IMR-90 (cell line): Measurements from ENCODE around the gene ARHGAP21.

ENCODE experiments used
- BHLHE40 ChIP-seq: fragments of 150-350 bp; IDR thresholded peaks from 2 replicates; pipeline ENCODE4 v1.6.1; 2016; ENCODE audit warnings: mild to moderate bottlenecking, low read depth, low read length
- CEBPB ChIP-seq: IDR thresholded peaks from 2 replicates; pipeline ENCODE4 v1.6.1; 2012; ENCODE audit warnings: low read depth, low read length, improper control_type of control experiment
- CHD1 ChIP-seq: IDR thresholded peaks from 2 replicates; pipeline ENCODE4 v1.6.1; 2012; ENCODE audit warnings: low read depth, low read length, improper control_type of control experiment
- FOS ChIP-seq: fragments of 150-350 bp; IDR thresholded peaks from 2 replicates; pipeline ENCODE4 v1.6.1; 2016; ENCODE audit warnings: low read depth, low read length
- MAFK ChIP-seq: IDR thresholded peaks from 2 replicates; pipeline ENCODE4 v1.6.1; 2012; ENCODE audit warnings: low read depth, low read length, improper control_type of control experiment
- NFE2L2 ChIP-seq: fragments of 150-350 bp; IDR thresholded peaks from 2 replicates; pipeline ENCODE4 v1.6.1; 2016; ENCODE audit warnings: low read depth, mild to moderate bottlenecking, low read length
- POLR2A ChIP-seq: IDR thresholded peaks from 2 replicates; pipeline ENCODE4 v1.6.1; 2012; ENCODE audit warnings: mild to moderate bottlenecking, low read depth, low read length
- RAD21 ChIP-seq: IDR thresholded peaks from 2 replicates; pipeline ENCODE4 v1.6.1; 2012; ENCODE audit warnings: low read length, improper control_type of control experiment
- RCOR1 ChIP-seq: IDR thresholded peaks from 2 replicates; pipeline ENCODE4 v1.6.1; 2012; ENCODE audit warnings: mild to moderate bottlenecking, low read length, improper control_type of control experiment; ENCODE audit not compliant: insufficient replicate concordance
- RFX5 ChIP-seq: IDR thresholded peaks from 2 replicates; pipeline ENCODE4 v1.8.0; 2012; ENCODE audit warnings: low read depth, mild to moderate bottlenecking, low read length, moderate library complexity
- SMC3 ChIP-seq: fragments of 150-350 bp; IDR thresholded peaks from 2 replicates; pipeline ENCODE4 v1.6.1; 2016; ENCODE audit warnings: low read depth, mild to moderate bottlenecking, antibody characterized with exemption, low read length, moderate library complexity
- TF ChIP-seq, protein P1 (sequence below): conservative IDR thresholded peaks from 2 replicates; pipeline ENCODE4 v1.5.1; 2012; ENCODE audit warnings: mild to moderate bottlenecking, low read depth, low read length, improper control_type of control experiment
- TF ChIP-seq, protein P2 (sequence below): fragments of 150-350 bp; IDR thresholded peaks from 2 replicates; pipeline ENCODE4 v1.6.1; 2017; ENCODE audit warnings: mild to moderate bottlenecking, antibody characterized with exemption, low read length, low read depth
- TF ChIP-seq, protein P3 (sequence below): fragments of 150-350 bp; IDR thresholded peaks from 2 replicates; pipeline ENCODE4 v1.6.1; 2016; ENCODE audit warnings: low read depth, mild to moderate bottlenecking, low read length, moderate library complexity, borderline replicate concordance

DNA sequence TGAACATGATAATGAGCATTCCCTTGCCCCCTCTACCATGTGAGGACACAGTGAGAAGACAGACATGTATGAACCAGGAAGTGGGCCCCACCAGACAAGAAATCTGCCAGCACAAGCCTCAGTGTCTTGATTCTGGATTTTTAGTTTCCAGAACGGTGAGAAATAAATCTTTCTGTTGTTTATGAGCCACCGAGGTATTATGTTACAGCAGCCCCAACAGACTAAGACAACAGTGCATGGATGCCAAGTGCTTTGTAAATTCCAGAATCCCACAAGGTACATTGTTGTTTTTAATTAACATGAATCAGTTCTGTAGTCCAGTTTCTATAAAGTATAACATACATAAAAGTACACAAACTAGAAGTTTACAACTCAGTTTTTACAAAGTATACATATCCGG lies 162.2 kb downstream of the ARHGAP21 start:
- TF ChIP-seq, protein P1, sequence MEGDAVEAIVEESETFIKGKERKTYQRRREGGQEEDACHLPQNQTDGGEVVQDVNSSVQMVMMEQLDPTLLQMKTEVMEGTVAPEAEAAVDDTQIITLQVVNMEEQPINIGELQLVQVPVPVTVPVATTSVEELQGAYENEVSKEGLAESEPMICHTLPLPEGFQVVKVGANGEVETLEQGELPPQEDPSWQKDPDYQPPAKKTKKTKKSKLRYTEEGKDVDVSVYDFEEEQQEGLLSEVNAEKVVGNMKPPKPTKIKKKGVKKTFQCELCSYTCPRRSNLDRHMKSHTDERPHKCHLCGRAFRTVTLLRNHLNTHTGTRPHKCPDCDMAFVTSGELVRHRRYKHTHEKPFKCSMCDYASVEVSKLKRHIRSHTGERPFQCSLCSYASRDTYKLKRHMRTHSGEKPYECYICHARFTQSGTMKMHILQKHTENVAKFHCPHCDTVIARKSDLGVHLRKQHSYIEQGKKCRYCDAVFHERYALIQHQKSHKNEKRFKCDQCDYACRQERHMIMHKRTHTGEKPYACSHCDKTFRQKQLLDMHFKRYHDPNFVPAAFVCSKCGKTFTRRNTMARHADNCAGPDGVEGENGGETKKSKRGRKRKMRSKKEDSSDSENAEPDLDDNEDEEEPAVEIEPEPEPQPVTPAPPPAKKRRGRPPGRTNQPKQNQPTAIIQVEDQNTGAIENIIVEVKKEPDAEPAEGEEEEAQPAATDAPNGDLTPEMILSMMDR, result no peak
- TF ChIP-seq POLR2A, result no peak
- TF ChIP-seq RAD21, result no peak
- TF ChIP-seq BHLHE40, result no peak
- TF ChIP-seq CEBPB, result no peak
- TF ChIP-seq, protein P2, sequence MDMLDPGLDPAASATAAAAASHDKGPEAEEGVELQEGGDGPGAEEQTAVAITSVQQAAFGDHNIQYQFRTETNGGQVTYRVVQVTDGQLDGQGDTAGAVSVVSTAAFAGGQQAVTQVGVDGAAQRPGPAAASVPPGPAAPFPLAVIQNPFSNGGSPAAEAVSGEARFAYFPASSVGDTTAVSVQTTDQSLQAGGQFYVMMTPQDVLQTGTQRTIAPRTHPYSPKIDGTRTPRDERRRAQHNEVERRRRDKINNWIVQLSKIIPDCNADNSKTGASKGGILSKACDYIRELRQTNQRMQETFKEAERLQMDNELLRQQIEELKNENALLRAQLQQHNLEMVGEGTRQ, result no peak
- TF ChIP-seq, protein P3, sequence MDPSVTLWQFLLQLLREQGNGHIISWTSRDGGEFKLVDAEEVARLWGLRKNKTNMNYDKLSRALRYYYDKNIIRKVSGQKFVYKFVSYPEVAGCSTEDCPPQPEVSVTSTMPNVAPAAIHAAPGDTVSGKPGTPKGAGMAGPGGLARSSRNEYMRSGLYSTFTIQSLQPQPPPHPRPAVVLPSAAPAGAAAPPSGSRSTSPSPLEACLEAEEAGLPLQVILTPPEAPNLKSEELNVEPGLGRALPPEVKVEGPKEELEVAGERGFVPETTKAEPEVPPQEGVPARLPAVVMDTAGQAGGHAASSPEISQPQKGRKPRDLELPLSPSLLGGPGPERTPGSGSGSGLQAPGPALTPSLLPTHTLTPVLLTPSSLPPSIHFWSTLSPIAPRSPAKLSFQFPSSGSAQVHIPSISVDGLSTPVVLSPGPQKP, result no peak
- TF ChIP-seq RFX5, result no peak
- no peak for TF ChIP-seq CHD1
- TF ChIP-seq FOS, result no peak
- no peak for TF ChIP-seq RCOR1
- no peak for TF ChIP-seq MAFK
- no peak for TF ChIP-seq SMC3
- no peak for TF ChIP-seq NFE2L2
